ENCODE data around the gene LENG9. TPM values are rescaled to one million over a fixed set of nuclear protein-coding genes. Genes with fewer than 3 reads are reported as not detected.

Gene LENG9
- total RNA-seq, 1 experiment from 2014 or later: 5.0 TPM

DNA sequence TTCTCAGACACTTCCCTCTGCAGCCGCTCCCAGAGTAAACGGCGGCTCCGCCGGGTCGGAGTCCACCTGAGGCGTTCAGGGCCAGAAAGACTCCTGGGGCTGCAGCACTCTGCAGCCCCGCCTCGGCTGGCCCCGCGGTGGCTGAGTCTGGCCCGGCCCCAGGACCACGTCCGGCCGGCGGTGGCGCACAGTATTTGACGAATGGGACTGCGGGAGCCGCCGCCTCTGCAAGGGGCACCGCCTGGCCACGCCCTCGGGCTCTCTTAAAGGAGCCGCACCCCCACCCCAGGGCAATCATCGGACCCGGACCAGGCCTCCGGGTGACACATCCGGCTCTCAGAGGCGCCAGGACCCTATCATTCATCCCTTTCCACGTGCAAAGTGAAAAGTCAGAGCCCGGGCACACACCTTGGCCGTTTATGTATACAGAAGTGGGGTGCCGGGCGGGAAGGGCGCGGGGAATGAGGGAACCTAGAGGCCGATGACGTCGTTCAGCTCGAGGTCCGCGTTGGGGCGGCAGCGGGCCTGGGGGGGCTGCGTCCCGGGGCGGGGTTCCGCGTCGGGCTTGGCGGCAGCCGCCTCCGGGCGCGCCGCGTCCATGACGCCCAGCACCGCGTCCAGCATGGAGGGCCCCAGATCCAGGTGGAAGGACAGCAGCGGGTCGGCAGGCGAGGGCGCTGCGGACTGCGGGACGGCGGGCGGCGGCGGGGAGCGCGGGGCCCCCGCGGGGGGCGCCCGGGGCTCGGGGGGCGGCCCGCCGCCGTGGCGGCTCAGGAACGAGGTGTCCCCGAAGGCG is 1.2 kb upstream of the LENG9 start:
- H3K9ac ChIP-seq (ENCODE audit: low read length): peak overlapping the region; percentile 84
- H2AFZ ChIP-seq (ENCODE audit: low read length): peak overlapping the region; percentile 68; the same call in 1 of the 2 replicates
- H4K20me1 ChIP-seq (ENCODE audit: insufficient read depth, low read depth, low read length): peaks cover 4% of the 10 kb centered on the region; the same call in 1 of the 2 replicates
- peak overlapping the region; percentile 66 for H3K4me2 ChIP-seq (ENCODE audit: low read depth, low read length, poor library complexity, severe bottlenecking)
- H3K36me3 ChIP-seq (ENCODE audit: insufficient read depth, low read length): 0 out of 2 replicates have a peak, but pooled peaks cover 20% of the 10 kb centered on the region
- H3K79me2 ChIP-seq (ENCODE audit: low read length): no peaks in the 10 kb centered on the region
- H3K4me1 ChIP-seq (ENCODE audit: low read length): peaks cover 29% of the 10 kb centered on the region
- no peaks in the 10 kb centered on the region for H3K9me2 ChIP-seq (replicated peaks; ENCODE audit: insufficient read depth, low read length)
- DNase-seq: peak; percentile 96
- H3K27me3 ChIP-seq (ENCODE audit: low read length): no peaks in the 10 kb centered on the region
- peak overlapping the region; percentile 74 for H3K4me3 ChIP-seq (ENCODE audit: low read length)
- no peaks in the 10 kb centered on the region; the same call in 1 of the 2 replicates for H3K9me3 ChIP-seq (ENCODE audit: low read length)
- peak overlapping the region; percentile 93 for H3K27ac ChIP-seq (ENCODE audit: low read length)

DNA sequence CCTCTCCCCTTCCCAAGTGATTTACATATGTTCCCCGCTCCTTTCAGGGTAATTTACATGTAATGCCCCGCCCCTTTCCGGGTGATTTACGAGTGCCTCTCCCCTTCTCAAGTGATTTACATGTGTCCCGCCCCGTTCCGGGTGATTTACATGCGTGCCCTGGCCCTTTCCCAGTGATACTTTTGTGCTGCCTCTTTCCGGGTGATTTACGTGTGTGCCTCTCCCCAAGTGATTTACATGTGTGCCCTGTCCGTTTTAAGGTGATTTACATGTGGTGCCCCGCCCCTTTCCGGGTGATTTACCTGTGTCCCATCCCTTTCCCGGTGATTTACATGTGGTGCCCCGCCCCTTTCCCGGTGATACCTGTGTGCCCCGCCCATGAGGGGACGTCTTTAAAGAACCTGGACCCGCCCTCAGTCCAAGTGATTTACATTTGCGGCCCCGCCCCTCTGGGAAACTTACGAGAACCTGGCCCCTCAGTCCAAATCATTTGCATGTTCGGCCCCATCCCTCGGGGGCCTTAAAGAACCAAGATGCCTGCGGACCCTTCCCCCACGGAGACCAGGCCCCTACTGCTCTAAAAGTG is 559 bp upstream of the LENG9 start:
- peak; percentile 99 for DNase-seq
- peak overlapping the region; percentile 74 for H3K4me3 ChIP-seq (ENCODE audit: low read length)
- H4K20me1 ChIP-seq (ENCODE audit: insufficient read depth, low read depth, low read length): peaks cover 11% of the 10 kb centered on the region; the same call in 1 of the 2 replicates
- peaks cover 29% of the 10 kb centered on the region for H3K4me1 ChIP-seq (ENCODE audit: low read length)
- no peaks in the 10 kb centered on the region; the same call in 1 of the 2 replicates for H3K9me3 ChIP-seq (ENCODE audit: low read length)
- H3K4me2 ChIP-seq (ENCODE audit: low read depth, low read length, poor library complexity, severe bottlenecking): peak overlapping the region; percentile 66
- H2AFZ ChIP-seq (ENCODE audit: low read length): peak overlapping the region; percentile 68; the same call in 1 of the 2 replicates
- H3K79me2 ChIP-seq (ENCODE audit: low read length): no peaks in the 10 kb centered on the region
- H3K36me3 ChIP-seq (ENCODE audit: insufficient read depth, low read length): 0 out of 2 replicates have a peak, but pooled peaks cover 25% of the 10 kb centered on the region
- no peaks in the 10 kb centered on the region for H3K9me2 ChIP-seq (replicated peaks; ENCODE audit: insufficient read depth, low read length)
- H3K27me3 ChIP-seq (ENCODE audit: low read length): no peaks in the 10 kb centered on the region
- H3K9ac ChIP-seq (ENCODE audit: low read length): peak overlapping the region; percentile 84
- H3K27ac ChIP-seq (ENCODE audit: low read length): peak overlapping the region; percentile 93

DNA sequence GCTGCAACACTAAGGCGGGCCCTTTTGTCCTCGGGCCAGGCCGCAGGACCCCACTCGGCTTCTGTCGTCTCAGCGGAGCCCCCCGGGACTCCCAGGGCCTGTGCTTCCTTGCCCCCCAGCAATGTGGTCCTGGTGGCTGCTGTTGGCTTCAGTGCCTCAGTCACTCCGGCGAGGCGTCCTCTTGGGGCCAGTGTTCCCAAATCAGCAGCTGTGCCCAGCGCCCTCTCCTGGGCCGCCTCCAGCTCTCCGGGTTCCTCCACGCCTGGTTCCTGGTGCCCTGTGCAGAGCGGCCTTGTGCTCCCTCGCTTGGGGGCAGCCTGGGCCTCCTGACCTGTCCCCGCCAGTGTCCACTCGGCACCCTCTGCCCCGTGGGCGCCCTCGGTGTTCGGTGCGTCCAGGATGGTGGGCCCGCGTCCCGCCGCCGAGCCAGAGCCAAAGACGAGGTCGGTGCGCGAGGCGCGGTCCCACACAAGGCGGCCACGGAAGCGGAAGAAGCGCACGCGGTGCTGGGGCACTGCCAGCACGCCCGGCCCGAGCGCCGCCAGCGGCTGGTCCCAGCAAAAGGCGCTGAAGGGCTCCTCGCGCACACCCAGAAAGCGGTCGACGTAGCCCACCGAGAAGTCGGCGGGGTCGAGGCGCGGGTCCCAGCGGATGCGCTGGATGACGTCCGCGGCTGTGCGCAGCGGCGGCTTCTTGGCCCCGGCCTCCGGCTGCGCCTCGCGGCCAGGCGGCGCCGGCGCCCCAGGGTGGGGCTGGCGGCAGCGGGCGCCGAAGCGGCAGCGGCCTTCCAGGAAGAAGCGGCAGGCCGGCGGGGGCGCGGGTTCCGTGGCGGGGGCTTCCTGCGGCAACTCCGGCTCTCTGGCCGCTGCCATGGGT is 685 bp downstream of the LENG9 start:
- peaks cover 29% of the 10 kb centered on the region for H3K4me1 ChIP-seq (ENCODE audit: low read length)
- peak overlapping the region; percentile 93 for H3K27ac ChIP-seq (ENCODE audit: low read length)
- peak overlapping the region; percentile 71 for H3K9ac ChIP-seq (ENCODE audit: low read length)
- no peaks in the 10 kb centered on the region for H3K27me3 ChIP-seq (ENCODE audit: low read length)
- H3K4me2 ChIP-seq (ENCODE audit: low read depth, low read length, poor library complexity, severe bottlenecking): peak overlapping the region; percentile 58
- H4K20me1 ChIP-seq (ENCODE audit: insufficient read depth, low read depth, low read length): peaks cover 22% of the 10 kb centered on the region
- no peaks in the 10 kb centered on the region for H3K79me2 ChIP-seq (ENCODE audit: low read length)
- peak overlapping the region; percentile 74 for H3K4me3 ChIP-seq (ENCODE audit: low read length)
- H3K36me3 ChIP-seq (ENCODE audit: insufficient read depth, low read length): peaks cover 36% of the 10 kb centered on the region; the same call in 1 of the 2 replicates
- no peak overlapping the region for H2AFZ ChIP-seq (ENCODE audit: low read length)
- DNase-seq: peak; percentile 67
- H3K9me2 ChIP-seq (replicated peaks; ENCODE audit: insufficient read depth, low read length): no peaks in the 10 kb centered on the region
- H3K9me3 ChIP-seq (ENCODE audit: low read length): no peaks in the 10 kb centered on the region; the same call in 1 of the 2 replicates

DNA sequence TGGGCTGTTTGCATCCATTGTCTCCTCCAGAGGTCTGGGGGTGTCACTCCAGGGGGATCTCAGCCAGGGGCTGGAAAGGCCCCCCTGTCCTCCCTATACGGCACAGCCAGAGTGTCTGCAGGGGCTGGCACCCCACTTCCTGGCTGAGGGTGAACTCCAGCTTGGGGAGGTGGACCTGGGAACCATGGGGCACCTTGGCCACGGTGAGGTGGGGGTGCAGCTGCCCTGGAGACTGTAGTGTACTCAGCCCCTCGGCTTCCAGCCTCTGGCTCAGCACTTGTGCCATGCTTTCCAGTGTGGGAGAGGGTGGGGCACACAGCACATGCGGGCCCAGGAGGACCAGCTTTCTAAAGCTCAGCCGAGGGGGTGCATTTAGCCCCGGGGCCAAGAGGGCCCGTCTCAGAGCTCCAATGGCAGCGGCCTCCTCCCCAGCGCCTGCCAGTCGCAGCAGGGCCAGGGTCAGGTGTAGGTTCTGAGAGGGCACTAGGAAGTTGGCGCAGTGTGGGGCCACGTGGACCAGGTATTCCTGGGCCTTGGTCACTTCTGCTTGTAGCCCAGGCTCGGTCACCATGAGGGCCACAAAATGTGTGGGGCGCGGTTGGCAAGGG is 1.4 kb downstream of the LENG9 start:
- Histone ChIP-seq H3K27me3 (ENCODE audit: low read length) (no peaks in the 10 kb centered on the region), H3K9ac (ENCODE audit: low read length) (peak overlapping the region; percentile 71), H3K9me2 (replicated peaks; ENCODE audit: insufficient read depth, low read length) (no peaks in the 10 kb centered on the region), H3K36me3 (ENCODE audit: insufficient read depth, low read length) (peaks cover 41% of the 10 kb centered on the region), H3K9me3 (ENCODE audit: low read length) (no peaks in the 10 kb centered on the region; the same call in 1 of the 2 replicates), H3K27ac (ENCODE audit: low read length) (no peak overlapping the region; the same call in 1 of the 2 replicates), H3K4me3 (ENCODE audit: low read length) (peak overlapping the region; percentile 74; the same call in 1 of the 2 replicates), H4K20me1 (ENCODE audit: insufficient read depth, low read depth, low read length) (peaks cover 22% of the 10 kb centered on the region), H2AFZ (ENCODE audit: low read length) (no peak overlapping the region), H3K4me2 (ENCODE audit: low read depth, low read length, poor library complexity, severe bottlenecking) (peak overlapping the region; percentile 58), H3K79me2 (ENCODE audit: low read length) (no peaks in the 10 kb centered on the region), H3K4me1 (ENCODE audit: low read length) (peaks cover 29% of the 10 kb centered on the region)
- DNase-seq: no peak

DNA sequence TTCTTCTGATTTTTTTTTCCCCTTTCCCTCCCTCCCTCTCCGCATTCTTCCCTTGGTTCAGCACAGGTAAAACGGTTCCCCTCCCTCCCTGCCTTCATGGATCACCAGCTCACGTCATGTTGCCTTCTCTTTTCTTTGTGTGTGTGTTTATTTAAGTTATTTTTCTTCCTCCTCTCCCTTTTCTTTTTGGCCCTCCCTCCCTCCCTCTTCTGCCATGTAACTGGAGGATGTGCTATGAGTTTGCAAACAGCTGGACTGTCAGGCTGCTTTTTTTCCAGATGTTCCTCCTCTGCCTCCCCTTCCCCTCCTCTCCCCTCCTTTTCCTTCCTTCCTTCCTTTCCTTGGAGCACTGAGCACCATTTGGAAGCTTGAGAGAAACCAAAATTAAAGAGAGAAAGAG is 2.0 kb downstream of the LENG9 start:
- Histone ChIP-seq H2AFZ (ENCODE audit: low read length) (no peak overlapping the region), H3K9ac (ENCODE audit: low read length) (peak overlapping the region; percentile 71; the same call in 1 of the 2 replicates), H3K4me1 (ENCODE audit: low read length) (peaks cover 29% of the 10 kb centered on the region), H3K9me2 (replicated peaks; ENCODE audit: insufficient read depth, low read length) (no peaks in the 10 kb centered on the region), H3K36me3 (ENCODE audit: insufficient read depth, low read length) (peaks cover 41% of the 10 kb centered on the region), H3K4me3 (ENCODE audit: low read length) (peak overlapping the region; percentile 74; the same call in 1 of the 2 replicates), H4K20me1 (ENCODE audit: insufficient read depth, low read depth, low read length) (peaks cover 28% of the 10 kb centered on the region), H3K9me3 (ENCODE audit: low read length) (no peaks in the 10 kb centered on the region; the same call in 1 of the 2 replicates), H3K79me2 (ENCODE audit: low read length) (no peaks in the 10 kb centered on the region), H3K27ac (ENCODE audit: low read length) (no peak overlapping the region), H3K27me3 (ENCODE audit: low read length) (no peaks in the 10 kb centered on the region), H3K4me2 (ENCODE audit: low read depth, low read length, poor library complexity, severe bottlenecking) (peak overlapping the region; percentile 34)
- DNase-seq: no peak

DNA sequence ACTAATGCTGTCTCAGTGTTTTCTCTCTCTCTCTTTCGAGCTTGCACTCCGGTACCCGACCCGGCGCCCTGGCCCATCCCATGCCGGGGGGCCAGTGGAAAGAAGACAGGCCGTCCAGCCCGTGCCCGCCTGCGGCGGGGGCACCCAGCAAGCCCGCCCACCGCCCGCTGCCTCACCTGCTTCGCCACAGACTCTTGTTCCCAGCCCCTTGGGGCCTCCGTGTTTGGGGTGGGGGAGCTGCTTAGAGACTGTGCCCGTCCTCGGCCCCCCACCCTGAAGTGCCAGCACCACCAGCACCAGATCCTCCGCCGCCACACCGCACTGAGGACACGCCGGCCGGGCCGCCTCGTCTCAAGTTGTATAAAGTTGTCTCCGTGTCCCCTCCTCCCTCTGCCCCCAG is 2.4 kb downstream of the LENG9 start:
- Histone ChIP-seq H3K9me2 (replicated peaks; ENCODE audit: insufficient read depth, low read length) (no peaks in the 10 kb centered on the region), H3K4me3 (ENCODE audit: low read length) (no peak overlapping the region), H3K9ac (ENCODE audit: low read length) (no peak overlapping the region), H3K27ac (ENCODE audit: low read length) (no peak overlapping the region), H3K4me2 (ENCODE audit: low read depth, low read length, poor library complexity, severe bottlenecking) (no peak overlapping the region), H2AFZ (ENCODE audit: low read length) (no peak overlapping the region), H4K20me1 (ENCODE audit: insufficient read depth, low read depth, low read length) (peaks cover 28% of the 10 kb centered on the region), H3K79me2 (ENCODE audit: low read length) (no peaks in the 10 kb centered on the region), H3K36me3 (ENCODE audit: insufficient read depth, low read length) (peaks cover 41% of the 10 kb centered on the region), H3K9me3 (ENCODE audit: low read length) (no peaks in the 10 kb centered on the region; the same call in 1 of the 2 replicates), H3K27me3 (ENCODE audit: low read length) (no peaks in the 10 kb centered on the region), H3K4me1 (ENCODE audit: low read length) (peaks cover 29% of the 10 kb centered on the region)
- DNase-seq: no peak

DNA sequence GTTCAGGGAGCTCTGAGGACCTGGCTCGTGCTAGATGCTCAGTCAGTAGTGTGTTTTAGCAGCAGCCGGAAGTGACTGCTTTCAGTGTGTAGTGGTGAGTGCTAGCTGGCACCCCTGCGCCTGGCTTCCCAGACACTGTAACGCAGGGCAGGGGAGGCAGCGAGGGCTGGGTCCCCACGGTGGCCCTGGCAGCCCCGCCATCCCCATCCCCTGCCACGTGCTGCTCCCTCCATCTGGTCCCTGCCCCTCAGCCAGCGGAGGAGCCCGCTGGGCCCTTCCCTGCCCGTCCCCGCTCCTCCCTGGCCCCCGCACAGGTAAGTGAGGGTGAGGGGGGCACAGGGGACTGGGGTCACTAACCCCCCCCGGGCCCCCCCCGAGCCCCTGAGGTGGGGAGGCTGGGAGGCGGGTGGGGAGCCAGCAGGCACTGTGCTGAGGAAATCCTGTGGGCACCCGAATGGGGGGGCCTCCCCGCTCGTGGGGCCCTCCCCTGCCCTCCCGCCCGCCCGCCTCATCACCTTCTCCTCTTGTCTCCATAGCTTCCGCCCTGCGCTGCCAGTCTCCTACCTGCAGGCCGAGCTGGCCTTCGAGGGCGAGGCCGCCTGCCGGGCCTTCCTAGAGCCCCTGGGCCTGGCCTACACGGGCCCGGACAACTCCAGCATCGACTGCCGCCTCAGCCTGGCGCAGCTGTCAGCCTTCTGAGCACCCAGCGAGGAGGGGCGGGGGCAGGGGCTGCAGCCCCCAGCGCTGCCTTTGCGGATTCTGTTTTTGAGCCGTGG is 3.2 kb downstream of the LENG9 start:
- Histone ChIP-seq H2AFZ (ENCODE audit: low read length) (no peak overlapping the region), H3K27ac (ENCODE audit: low read length) (no peak overlapping the region), H3K4me3 (ENCODE audit: low read length) (no peak overlapping the region), H3K27me3 (ENCODE audit: low read length) (no peaks in the 10 kb centered on the region), H3K4me1 (ENCODE audit: low read length) (peaks cover 29% of the 10 kb centered on the region), H4K20me1 (ENCODE audit: insufficient read depth, low read depth, low read length) (peaks cover 28% of the 10 kb centered on the region), H3K36me3 (ENCODE audit: insufficient read depth, low read length) (peaks cover 47% of the 10 kb centered on the region), H3K9ac (ENCODE audit: low read length) (no peak overlapping the region), H3K9me2 (replicated peaks; ENCODE audit: insufficient read depth, low read length) (no peaks in the 10 kb centered on the region), H3K79me2 (ENCODE audit: low read length) (no peaks in the 10 kb centered on the region), H3K9me3 (ENCODE audit: low read length) (no peaks in the 10 kb centered on the region; the same call in 1 of the 2 replicates), H3K4me2 (ENCODE audit: low read depth, low read length, poor library complexity, severe bottlenecking) (no peak overlapping the region)
- no peak for DNase-seq
